HepG2 (cell line): Measurements from ENCODE around the gene TFE3. TPM values are rescaled to one million over a fixed set of nuclear protein-coding genes. Genes with fewer than 3 reads are reported as not detected.

Experiments
- AGO1 ChIP-seq: fragments of 200-400 bp; formaldehyde crosslinking; IDR thresholded peaks from 2 replicates; pipeline ENCODE4 v1.6.1; 2017; ENCODE audit warnings: mild to moderate bottlenecking, low read depth, low read length, moderate library complexity; ENCODE audit not compliant: poor library complexity, severe bottlenecking
- BHLHE40 ChIP-seq: IDR thresholded peaks from 2 replicates; pipeline ENCODE4 v1.6.1; 2011; ENCODE audit warnings: low read length, improper control_type of control experiment
- JDP2 ChIP-seq: sonication (generic); formaldehyde crosslinking; IDR thresholded peaks from 2 replicates; pipeline ENCODE4 v1.8.1; 2022; ENCODE audit warnings: missing genetic modification reagents, borderline replicate concordance
- KLF12 ChIP-seq: sonication (generic); formaldehyde crosslinking; IDR thresholded peaks from 2 replicates; pipeline ENCODE4 v1.4.0; 2020; ENCODE audit warnings: missing genetic modification reagents, borderline replicate concordance
- MATR3 ChIP-seq: sonication (generic); formaldehyde crosslinking; IDR thresholded peaks from 2 replicates; pipeline ENCODE4 v1.4.0; 2020; ENCODE audit warnings: missing genetic modification reagents
- NFATC3 ChIP-seq: sonication (generic); formaldehyde crosslinking; IDR thresholded peaks from 2 replicates; pipeline ENCODE4 v1.5.1; 2020; ENCODE audit warnings: mild to moderate bottlenecking, missing genetic modification reagents
- NFE2 ChIP-seq: sonication (generic); formaldehyde crosslinking; IDR thresholded peaks from 2 replicates; pipeline ENCODE4 v1.4.0; 2020; ENCODE audit warnings: missing genetic modification reagents
- SIN3A ChIP-seq: IDR thresholded peaks from 2 replicates; pipeline ENCODE4 v1.6.1; 2011; ENCODE audit warnings: low read depth, mild to moderate bottlenecking, control low read depth, low read length, borderline replicate concordance
- SP1 ChIP-seq, 2 experiments: fragments of 450-650 bp in 1 of 2; sonication (generic) in 1 of 2; formaldehyde crosslinking in 1 of 2; IDR thresholded peaks; 2 replicates each; pipeline versions ENCODE4 v1.4.0 to v1.6.1; 2016 to 2020; ENCODE audit warnings: missing genetic modification reagents in 1 of 2
- ZNF563 ChIP-seq: sonication (generic); formaldehyde crosslinking; IDR thresholded peaks from 2 replicates; pipeline ENCODE4 v1.8.0; 2022; ENCODE audit warnings: mild to moderate bottlenecking, moderate library complexity, missing genetic modification reagents
- polyA plus RNA-seq, 8 experiments: library from polyadenylated mRNA; depleted of rRNA in 3 of 8; stranded (reverse) in 7 of 8; unstranded in 1 of 8; fragments of >200 nt; fragmentation: Illumina TruSeq in 4 of 8; extraction: Trizol in 4 of 8; gene quantifications; 2 replicates each; pipeline versions ENCODE4 v1.2.1 to v1.2.3, GENCODE V29; 2011 to 2016; ENCODE audit warnings: low read depth in 4 of 8, missing spikeins in 1 of 8, mixed read lengths in 1 of 8; ENCODE audit not compliant: insufficient read depth in 1 of 8
- total RNA-seq, 5 experiments: library from RNA; depleted of rRNA; stranded (reverse); fragments of >200 nt; fragmentation: Illumina TruSeq; extraction: Trizol; gene quantifications; 2 replicates each; pipeline ENCODE4 v1.2.3, GENCODE V29; 2016; ENCODE audit warnings: low read depth in 1 of 5
- TF ChIP-seq, protein P1 (sequence below): sonication (generic); formaldehyde crosslinking; IDR thresholded peaks from 2 replicates; pipeline ENCODE4 v1.4.0; 2020; ENCODE audit warnings: missing genetic modification reagents, borderline replicate concordance
- TF ChIP-seq, protein P2 (sequence below): sonication (generic); formaldehyde crosslinking; conservative IDR thresholded peaks from 2 replicates; pipeline ENCODE4 v1.5.0; 2020; ENCODE audit warnings: missing genetic modification reagents
- TF ChIP-seq, protein P3 (sequence below): sonication (generic); formaldehyde crosslinking; IDR thresholded peaks from 2 replicates; pipeline ENCODE4 v1.4.0; 2020; ENCODE audit warnings: missing genetic modification reagents
- TF ChIP-seq, protein P4 (sequence below): sonication (generic); formaldehyde crosslinking; IDR thresholded peaks from 2 replicates; pipeline ENCODE4 v1.5.1; 2020; ENCODE audit warnings: mild to moderate bottlenecking, moderate library complexity, missing genetic modification reagents
- TF ChIP-seq, protein P5 (sequence below): sonication (generic); formaldehyde crosslinking; IDR thresholded peaks from 2 replicates; pipeline ENCODE4 v1.5.0; 2020; ENCODE audit warnings: mild to moderate bottlenecking, missing genetic modification reagents, borderline replicate concordance

Gene TFE3
- total and polyA plus RNA-seq, 2 of the 13 experiments (the other 11 are each of a cell fraction or from before 2014, with no cell fraction given) = 8.3 to 12.3 TPM

DNA sequence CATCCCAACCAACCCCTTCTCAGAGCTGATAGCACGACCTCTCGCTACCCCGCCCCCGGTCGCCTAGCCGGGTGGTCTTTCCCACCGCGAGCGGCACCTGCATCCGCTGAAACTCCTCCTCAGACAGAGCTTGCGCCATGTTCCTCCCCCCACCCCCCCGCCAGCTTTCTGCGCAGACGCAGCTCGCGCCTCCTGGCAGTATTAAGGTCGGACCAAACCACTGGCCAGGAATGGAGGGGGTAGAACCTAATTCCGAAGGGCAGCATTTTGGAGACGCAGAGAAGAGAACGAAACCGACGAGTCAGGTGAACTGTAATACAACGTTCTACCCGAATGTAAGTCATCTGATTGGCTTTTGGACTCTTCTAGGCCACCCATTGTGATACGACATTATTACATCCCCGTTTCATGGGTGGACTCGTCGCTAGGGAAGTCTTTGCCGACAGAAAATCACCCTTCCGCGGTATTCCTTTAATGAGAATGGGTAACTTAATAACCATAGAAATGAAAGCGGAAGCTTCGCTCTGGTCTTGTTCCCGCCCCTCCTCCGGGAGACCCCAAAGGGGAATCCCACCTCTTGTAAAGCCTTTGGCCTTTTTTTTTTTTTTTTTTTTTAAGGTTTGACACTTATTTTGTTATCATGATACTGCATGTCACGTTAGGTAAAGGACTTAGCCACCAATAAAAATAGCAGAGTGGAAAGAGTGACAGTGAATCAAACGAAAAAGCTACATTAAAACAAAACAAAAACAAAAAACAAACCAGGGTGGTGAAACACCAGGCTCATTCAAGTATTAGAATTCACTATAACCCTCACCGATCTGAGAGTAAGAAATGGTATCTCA lies 40.8 kb downstream of the TFE3 start, which contains the start of gene GRIPAP1 (continued):
- TF ChIP-seq, protein P1, sequence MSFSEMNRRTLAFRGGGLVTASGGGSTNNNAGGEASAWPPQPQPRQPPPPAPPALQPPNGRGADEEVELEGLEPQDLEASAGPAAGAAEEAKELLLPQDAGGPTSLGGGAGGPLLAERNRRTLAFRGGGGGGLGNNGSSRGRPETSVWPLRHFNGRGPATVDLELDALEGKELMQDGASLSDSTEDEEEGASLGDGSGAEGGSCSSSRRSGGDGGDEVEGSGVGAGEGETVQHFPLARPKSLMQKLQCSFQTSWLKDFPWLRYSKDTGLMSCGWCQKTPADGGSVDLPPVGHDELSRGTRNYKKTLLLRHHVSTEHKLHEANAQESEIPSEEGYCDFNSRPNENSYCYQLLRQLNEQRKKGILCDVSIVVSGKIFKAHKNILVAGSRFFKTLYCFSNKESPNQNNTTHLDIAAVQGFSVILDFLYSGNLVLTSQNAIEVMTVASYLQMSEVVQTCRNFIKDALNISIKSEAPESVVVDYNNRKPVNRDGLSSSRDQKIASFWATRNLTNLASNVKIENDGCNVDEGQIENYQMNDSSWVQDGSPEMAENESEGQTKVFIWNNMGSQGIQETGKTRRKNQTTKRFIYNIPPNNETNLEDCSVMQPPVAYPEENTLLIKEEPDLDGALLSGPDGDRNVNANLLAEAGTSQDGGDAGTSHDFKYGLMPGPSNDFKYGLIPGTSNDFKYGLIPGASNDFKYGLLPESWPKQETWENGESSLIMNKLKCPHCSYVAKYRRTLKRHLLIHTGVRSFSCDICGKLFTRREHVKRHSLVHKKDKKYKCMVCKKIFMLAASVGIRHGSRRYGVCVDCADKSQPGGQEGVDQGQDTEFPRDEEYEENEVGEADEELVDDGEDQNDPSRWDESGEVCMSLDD (CRISPR knock-in tag) = no peak
- no peak for TF ChIP-seq NFE2 (CRISPR knock-in tag)
- no peak for TF ChIP-seq ZNF563 (CRISPR knock-in tag)
- 0 out of 2 replicates have a peak, but pooled peaks have one; percentile 26 for TF ChIP-seq SIN3A
- no peak for TF ChIP-seq KLF12 (CRISPR knock-in tag)
- TF ChIP-seq, protein P2, sequence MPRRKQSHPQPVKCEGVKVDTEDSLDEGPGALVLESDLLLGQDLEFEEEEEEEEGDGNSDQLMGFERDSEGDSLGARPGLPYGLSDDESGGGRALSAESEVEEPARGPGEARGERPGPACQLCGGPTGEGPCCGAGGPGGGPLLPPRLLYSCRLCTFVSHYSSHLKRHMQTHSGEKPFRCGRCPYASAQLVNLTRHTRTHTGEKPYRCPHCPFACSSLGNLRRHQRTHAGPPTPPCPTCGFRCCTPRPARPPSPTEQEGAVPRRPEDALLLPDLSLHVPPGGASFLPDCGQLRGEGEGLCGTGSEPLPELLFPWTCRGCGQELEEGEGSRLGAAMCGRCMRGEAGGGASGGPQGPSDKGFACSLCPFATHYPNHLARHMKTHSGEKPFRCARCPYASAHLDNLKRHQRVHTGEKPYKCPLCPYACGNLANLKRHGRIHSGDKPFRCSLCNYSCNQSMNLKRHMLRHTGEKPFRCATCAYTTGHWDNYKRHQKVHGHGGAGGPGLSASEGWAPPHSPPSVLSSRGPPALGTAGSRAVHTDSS = no peak
- TF ChIP-seq, protein P3, sequence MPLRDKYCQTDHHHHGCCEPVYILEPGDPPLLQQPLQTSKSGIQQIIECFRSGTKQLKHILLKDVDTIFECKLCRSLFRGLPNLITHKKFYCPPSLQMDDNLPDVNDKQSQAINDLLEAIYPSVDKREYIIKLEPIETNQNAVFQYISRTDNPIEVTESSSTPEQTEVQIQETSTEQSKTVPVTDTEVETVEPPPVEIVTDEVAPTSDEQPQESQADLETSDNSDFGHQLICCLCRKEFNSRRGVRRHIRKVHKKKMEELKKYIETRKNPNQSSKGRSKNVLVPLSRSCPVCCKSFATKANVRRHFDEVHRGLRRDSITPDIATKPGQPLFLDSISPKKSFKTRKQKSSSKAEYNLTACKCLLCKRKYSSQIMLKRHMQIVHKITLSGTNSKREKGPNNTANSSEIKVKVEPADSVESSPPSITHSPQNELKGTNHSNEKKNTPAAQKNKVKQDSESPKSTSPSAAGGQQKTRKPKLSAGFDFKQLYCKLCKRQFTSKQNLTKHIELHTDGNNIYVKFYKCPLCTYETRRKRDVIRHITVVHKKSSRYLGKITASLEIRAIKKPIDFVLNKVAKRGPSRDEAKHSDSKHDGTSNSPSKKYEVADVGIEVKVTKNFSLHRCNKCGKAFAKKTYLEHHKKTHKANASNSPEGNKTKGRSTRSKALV (CRISPR knock-in tag) = no peak
- TF ChIP-seq, protein P4, sequence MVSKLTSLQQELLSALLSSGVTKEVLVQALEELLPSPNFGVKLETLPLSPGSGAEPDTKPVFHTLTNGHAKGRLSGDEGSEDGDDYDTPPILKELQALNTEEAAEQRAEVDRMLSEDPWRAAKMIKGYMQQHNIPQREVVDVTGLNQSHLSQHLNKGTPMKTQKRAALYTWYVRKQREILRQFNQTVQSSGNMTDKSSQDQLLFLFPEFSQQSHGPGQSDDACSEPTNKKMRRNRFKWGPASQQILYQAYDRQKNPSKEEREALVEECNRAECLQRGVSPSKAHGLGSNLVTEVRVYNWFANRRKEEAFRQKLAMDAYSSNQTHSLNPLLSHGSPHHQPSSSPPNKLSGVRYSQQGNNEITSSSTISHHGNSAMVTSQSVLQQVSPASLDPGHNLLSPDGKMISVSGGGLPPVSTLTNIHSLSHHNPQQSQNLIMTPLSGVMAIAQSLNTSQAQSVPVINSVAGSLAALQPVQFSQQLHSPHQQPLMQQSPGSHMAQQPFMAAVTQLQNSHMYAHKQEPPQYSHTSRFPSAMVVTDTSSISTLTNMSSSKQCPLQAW = peak; percentile 66; the same call in 1 of the 2 replicates
- TF ChIP-seq, protein P5, sequence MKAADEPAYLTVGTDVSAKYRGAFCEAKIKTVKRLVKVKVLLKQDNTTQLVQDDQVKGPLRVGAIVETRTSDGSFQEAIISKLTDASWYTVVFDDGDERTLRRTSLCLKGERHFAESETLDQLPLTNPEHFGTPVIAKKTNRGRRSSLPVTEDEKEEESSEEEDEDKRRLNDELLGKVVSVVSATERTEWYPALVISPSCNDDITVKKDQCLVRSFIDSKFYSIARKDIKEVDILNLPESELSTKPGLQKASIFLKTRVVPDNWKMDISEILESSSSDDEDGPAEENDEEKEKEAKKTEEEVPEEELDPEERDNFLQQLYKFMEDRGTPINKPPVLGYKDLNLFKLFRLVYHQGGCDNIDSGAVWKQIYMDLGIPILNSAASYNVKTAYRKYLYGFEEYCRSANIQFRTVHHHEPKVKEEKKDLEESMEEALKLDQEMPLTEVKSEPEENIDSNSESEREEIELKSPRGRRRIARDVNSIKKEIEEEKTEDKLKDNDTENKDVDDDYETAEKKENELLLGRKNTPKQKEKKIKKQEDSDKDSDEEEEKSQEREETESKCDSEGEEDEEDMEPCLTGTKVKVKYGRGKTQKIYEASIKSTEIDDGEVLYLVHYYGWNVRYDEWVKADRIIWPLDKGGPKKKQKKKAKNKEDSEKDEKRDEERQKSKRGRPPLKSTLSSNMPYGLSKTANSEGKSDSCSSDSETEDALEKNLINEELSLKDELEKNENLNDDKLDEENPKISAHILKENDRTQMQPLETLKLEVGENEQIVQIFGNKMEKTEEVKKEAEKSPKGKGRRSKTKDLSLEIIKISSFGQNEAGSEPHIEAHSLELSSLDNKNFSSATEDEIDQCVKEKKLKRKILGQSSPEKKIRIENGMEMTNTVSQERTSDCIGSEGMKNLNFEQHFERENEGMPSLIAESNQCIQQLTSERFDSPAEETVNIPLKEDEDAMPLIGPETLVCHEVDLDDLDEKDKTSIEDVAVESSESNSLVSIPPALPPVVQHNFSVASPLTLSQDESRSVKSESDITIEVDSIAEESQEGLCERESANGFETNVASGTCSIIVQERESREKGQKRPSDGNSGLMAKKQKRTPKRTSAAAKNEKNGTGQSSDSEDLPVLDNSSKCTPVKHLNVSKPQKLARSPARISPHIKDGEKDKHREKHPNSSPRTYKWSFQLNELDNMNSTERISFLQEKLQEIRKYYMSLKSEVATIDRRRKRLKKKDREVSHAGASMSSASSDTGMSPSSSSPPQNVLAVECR (CRISPR knock-in tag) = no peak; the same call in 1 of the 2 replicates
- no peak for TF ChIP-seq NFATC3
- no peak for TF ChIP-seq MATR3
- TF ChIP-seq AGO1 = no peak
- peak; percentile 90 for TF ChIP-seq BHLHE40
- no peak for TF ChIP-seq SP1 (IDR thresholded peaks at IDR 0.05)
- no peak for TF ChIP-seq SP1 (CRISPR knock-in tag; IDR thresholded peaks at IDR 0.05)
- TF ChIP-seq JDP2 (CRISPR knock-in tag) = no peak
